Psoas muscle (tissue), 8 donors: ENCODE measurements around the gene ATE1. TPM values are rescaled to one million over a fixed set of nuclear protein-coding genes. Genes with fewer than 3 reads are reported as not detected.
A peak's percentile ranks its signal among the peaks of the same experiment; 100 is the strongest.

Experiments used
- ATAC-seq, 4 donors: fragments of 200-7000 bp; cut with Tn5 transposase; one replicate each; pipeline ENCODE4 v1.9.1; 2020; ENCODE audit warnings: moderate library complexity in 3 of 4, mild to moderate bottlenecking in 2 of 4
- DNase-seq, 2 donors: peaks; one replicate each; pipeline ENCODE4 v3.0.0-alpha.2; 2020
- H3K27ac ChIP-seq: fragments of 200-600 bp; one replicate; pipeline ENCODE4 v1.8.0; 2022
- H3K27me3 ChIP-seq, 3 donors: fragments of 200-600 bp in 1 of 3; one replicate each; pipeline versions ENCODE4 v1.6.1 to v1.8.0; 2013 to 2022; ENCODE audit warnings: low read length in 2 of 3, mild to moderate bottlenecking in 2 of 3, moderate library complexity in 1 of 3; ENCODE audit not compliant: insufficient read depth in 3 of 3
- H3K36me3 ChIP-seq, 2 donors: fragments of 200-600 bp in 1 of 2; one replicate each; pipeline versions ENCODE4 v1.6.1 to v1.8.0; 2013 to 2022; ENCODE audit warnings: low read depth in 1 of 2, mild to moderate bottlenecking in 1 of 2, moderate library complexity in 1 of 2; ENCODE audit not compliant: insufficient read depth in 1 of 2
- H3K4me1 ChIP-seq: fragments of 200-600 bp; one replicate; pipeline ENCODE4 v1.8.0; 2022
- H3K4me3 ChIP-seq: fragments of 200-600 bp; one replicate; pipeline ENCODE4 v1.8.0; 2022; ENCODE audit warnings: mild to moderate bottlenecking
- H3K9me3 ChIP-seq: fragments of 200-600 bp; one replicate; pipeline ENCODE4 v1.8.0; 2022
- WGBS, 3 donors: extraction: QIAGEN DNeasy Blood & Tissue Kit; methylation state at CpG; one replicate each; pipeline versions ENCODE4 v1.1.6 to v1.1.7; 2013; 5-methylcytosine and 5-hydroxymethylcytosine counted together
- intact Hi-C, 2 donors: fragments of 100-400 bp; cut with DNase I; formaldehyde crosslinking; loops; one replicate each; pipeline versions ENCODE4 v1.11.0 to v1.14.2; 2022
- polyA plus RNA-seq, 3 donors: library from polyadenylated mRNA; stranded (reverse); fragments of 200-250 nt; gene quantifications; one replicate each; pipeline ENCODE4 v1.2.3, GENCODE V29; 2013
- total RNA-seq, 4 donors: library from RNA; stranded (reverse); fragmentation: NEBNext Ultra II Directional in 2 of 4; extraction: Animal tissue kit (Norgen Biotek cat#: 25700) in 2 of 4; gene quantifications; one replicate each; pipeline versions ENCODE4 v1.2.1 to v1.2.4, GENCODE V29; 2021 to 2023
- TF ChIP-seq, protein P1 (sequence below): fragments of 200-600 bp; IDR thresholded peaks from one replicate; pipeline ENCODE4 v1.8.0; 2022; ENCODE audit warnings: antibody characterized with exemption
- donor health status: healthy with polysubstance abuse.
- donor health status: DM: no; HTN: no; CAD: no; lungs with moderate emphysema.
- donor health status: Bipolar disorder and iron deficiency.
- donor health status: healthy.
- donor health status: DM: yes; HTN: yes; CAD: no.
- donor health status: DM: no; HTN: no; CAD: no.
- donor health status: DM: no; HTN: no; CAD: no.
- donor health status: DM: yes; HTN: yes; CAD: no.

ATE1 gene
- total and polyA plus RNA-seq, 7 donors: 11.6 to 36.9 (median 28.4) TPM

DNA sequence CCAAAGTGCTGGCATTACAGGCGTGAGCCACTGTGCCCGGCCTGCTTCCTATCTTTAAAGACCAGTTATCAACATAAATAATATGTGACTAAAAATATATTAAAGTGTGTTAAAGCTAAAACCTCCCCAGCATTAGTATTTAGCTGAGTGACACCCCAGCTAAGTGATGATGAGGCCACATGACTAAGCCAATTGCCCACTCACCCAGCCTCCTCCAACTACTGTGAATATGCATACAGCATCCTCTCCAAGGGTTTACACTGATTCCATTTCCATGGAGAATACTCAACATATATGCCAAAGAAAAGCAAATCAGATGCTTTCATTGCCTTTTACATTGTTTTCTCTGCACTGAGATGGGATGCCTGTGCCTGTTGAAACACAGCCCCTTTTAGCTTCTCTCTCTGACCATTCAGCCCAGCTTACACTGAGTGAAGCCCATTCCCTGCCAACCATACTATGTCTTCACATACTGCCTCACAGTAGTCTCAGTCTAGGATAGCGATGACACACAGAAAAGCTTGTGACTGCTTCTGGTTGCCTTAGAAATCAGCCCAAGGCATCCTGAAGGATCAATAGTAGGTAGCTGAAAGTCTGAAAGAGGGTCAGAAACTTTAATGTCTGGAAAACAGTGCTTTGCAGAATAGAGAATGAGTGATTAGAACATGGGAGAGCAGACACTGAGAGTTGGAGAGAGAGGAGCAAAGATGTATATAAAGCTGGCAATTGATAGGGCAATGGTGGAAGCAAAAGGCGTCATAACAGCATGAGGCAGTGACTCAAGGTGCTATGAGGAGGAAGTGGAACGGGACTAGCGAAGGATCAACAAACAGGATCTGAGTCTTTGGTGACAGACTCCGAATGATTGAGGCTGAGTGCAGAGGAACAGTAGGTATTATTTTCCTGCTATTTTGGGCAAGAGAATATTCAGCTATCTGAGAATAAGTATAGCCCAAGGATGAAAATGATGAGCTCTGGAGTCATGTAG is 19.8 kb upstream of the ATE1 start:
- H3K27me3 ChIP-seq: no peaks in the 10 kb centered on the region
- TF ChIP-seq, protein P1, sequence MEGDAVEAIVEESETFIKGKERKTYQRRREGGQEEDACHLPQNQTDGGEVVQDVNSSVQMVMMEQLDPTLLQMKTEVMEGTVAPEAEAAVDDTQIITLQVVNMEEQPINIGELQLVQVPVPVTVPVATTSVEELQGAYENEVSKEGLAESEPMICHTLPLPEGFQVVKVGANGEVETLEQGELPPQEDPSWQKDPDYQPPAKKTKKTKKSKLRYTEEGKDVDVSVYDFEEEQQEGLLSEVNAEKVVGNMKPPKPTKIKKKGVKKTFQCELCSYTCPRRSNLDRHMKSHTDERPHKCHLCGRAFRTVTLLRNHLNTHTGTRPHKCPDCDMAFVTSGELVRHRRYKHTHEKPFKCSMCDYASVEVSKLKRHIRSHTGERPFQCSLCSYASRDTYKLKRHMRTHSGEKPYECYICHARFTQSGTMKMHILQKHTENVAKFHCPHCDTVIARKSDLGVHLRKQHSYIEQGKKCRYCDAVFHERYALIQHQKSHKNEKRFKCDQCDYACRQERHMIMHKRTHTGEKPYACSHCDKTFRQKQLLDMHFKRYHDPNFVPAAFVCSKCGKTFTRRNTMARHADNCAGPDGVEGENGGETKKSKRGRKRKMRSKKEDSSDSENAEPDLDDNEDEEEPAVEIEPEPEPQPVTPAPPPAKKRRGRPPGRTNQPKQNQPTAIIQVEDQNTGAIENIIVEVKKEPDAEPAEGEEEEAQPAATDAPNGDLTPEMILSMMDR: no peak
- H3K27ac ChIP-seq: no peak overlapping the region
- ATAC-seq (no peak), DNase-seq (no peak)
- no peak overlapping the region for H3K4me3 ChIP-seq
- intact Hi-C loops: no loop called here
- WGBS, 3 donors: 78 to 87% (median 80%) methylated on average over 7 of the region's 7 CpGs
- no peaks in the 10 kb centered on the region for H3K36me3 ChIP-seq
- H3K4me1 ChIP-seq: no peaks in the 10 kb centered on the region
- H3K9me3 ChIP-seq: no peaks in the 10 kb centered on the region

DNA sequence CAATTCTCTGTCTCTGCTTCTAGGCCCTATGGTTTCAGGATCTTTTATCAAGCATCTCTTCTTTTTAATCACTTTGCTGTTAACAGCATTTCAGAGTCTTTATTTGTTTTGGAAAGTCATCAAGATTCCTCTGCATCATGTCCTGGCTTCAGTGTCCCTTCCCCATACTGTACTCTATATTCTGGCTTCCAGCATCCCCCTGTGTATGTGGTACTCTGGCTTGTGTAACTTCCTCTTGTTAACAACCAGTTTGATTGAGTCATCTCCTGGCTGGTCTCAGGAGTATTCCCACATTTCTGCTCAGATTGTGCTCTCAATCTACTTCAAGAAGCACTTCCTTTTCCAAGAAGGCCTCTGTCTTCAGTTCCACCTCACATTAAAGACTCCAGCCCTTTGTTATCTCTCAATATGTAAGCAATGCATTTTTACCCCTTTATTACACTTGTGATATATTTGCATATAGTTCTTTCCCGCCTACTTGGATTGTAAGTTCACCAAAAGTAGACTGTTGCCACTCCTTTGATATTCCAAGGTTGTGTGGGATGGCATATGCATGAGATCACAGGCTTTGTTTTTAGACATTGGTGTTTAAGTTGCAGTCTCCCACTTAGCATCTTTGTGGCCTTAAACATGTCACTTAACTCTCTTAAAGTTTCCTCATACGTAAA is 15.1 kb upstream of the ATE1 start:
- Histone ChIP-seq H3K36me3 (no peaks in the 10 kb centered on the region), H3K27me3 (no peaks in the 10 kb centered on the region), H3K4me1 (no peaks in the 10 kb centered on the region), H3K27ac (peak overlapping the region; percentile 9), H3K9me3 (no peaks in the 10 kb centered on the region), H3K4me3 (no peak overlapping the region)
- ATAC-seq (peak; percentile 34 to 76 (median 65)), DNase-seq (no peak)
- TF ChIP-seq, protein P1: no peak
- intact Hi-C loops: no loop called here
- 70 to 93% (median 75%) methylated on average over 2 of the region's 2 CpGs for WGBS, 3 donors

DNA sequence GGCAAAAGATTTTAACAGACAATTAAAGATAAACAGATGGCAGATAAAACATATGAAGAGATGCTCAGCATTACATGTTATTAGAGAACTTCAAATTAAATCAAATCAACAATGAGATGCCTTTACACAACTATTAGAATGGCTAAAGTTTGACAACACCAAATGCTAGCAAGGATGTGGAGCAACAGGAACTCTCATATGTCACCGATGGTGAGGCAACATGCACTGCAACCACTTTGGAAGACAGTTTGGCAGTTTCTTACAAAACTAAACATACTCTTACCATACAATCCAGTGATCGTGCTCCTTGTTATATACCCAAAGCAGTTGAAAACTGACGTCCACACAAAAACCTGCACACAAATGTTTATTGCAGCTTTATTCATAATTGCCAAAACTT is 13.7 kb upstream of the ATE1 start:
- ATAC-seq (no peak), DNase-seq (no peak)
- Histone ChIP-seq H3K27ac (no peak overlapping the region), H3K9me3 (no peaks in the 10 kb centered on the region), H3K4me1 (no peaks in the 10 kb centered on the region), H3K36me3 (no peaks in the 10 kb centered on the region), H3K4me3 (no peak overlapping the region), H3K27me3 (no peaks in the 10 kb centered on the region)
- TF ChIP-seq, protein P1: no peak
- intact Hi-C loops: no loop called here
- 71 to 92% (median 79%) methylated on average over 3 of the region's 3 CpGs for WGBS, 3 donors

DNA sequence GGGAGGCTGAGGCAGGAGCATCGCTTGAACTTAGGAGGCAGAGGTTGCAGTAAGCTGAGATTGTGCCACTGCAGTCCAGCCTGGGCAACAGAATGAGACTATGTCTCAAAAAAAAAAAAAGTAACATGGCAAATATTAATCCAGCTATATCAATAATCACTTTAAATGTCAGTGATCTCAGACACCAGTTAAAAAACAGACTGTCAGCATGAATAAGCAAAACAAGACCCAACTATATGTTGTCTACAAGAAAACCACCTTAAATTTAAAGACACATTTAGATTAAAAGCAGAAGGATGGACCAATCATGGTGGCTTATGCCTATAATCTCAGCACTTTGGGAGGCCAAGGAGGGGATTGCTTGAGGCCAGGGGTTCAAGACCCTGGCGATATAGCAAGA is 8.5 kb upstream of the ATE1 start:
- Histone ChIP-seq H3K4me3 (no peak overlapping the region), H3K36me3 (no peaks in the 10 kb centered on the region), H3K27me3 (no peaks in the 10 kb centered on the region), H3K27ac (no peak overlapping the region), H3K9me3 (no peaks in the 10 kb centered on the region), H3K4me1 (no peaks in the 10 kb centered on the region)
- WGBS, 3 donors: 97 to 98% (median 97%) methylated on average over 2 of the region's 2 CpGs
- no peak for ATAC-seq
- TF ChIP-seq, protein P1: no peak
- intact Hi-C loops: no loop called here
- no peak for DNase-seq
